Adipocyte (in vitro differentiated cells): Measurements from ENCODE around the gene DEUP1.
"Not testable (repeated sequence)": the region's sequence is repeated elsewhere in the genome, so short reads cannot be mapped to it uniquely, and the experiment has no call there.

Source experiments
- DNase-seq: peaks from one replicate; pipeline ENCODE4 v3.0.0-alpha.2; 2015; ENCODE audit warnings: low read depth
- H3K27me3 ChIP-seq: replicated peaks from 2 replicates; pipeline ENCODE4 v1.7.0; 2013; ENCODE audit warnings: mild to moderate bottlenecking, low read length, moderate library complexity; ENCODE audit not compliant: control insufficient read depth, insufficient read depth
- H3K36me3 ChIP-seq: 2 replicates; pipeline ENCODE4 v1.7.0; 2013; ENCODE audit warnings: low read length, mild to moderate bottlenecking, moderate library complexity; ENCODE audit not compliant: control insufficient read depth, insufficient read depth, severe bottlenecking
- H3K4me1 ChIP-seq: 2 replicates; pipeline ENCODE4 v1.7.0; 2013; ENCODE audit warnings: mild to moderate bottlenecking, low read length, moderate library complexity; ENCODE audit not compliant: control insufficient read depth, insufficient read depth
- H3K4me3 ChIP-seq: 2 replicates; pipeline ENCODE4 v1.7.0; 2013; ENCODE audit warnings: mild to moderate bottlenecking, low read length, moderate library complexity
- H3K9ac ChIP-seq: 2 replicates; pipeline ENCODE4 v1.7.0; 2013; ENCODE audit warnings: mild to moderate bottlenecking, low read length, moderate library complexity
- H3K9me3 ChIP-seq: 2 replicates; pipeline ENCODE4 v1.7.0; 2013; ENCODE audit warnings: mild to moderate bottlenecking, low read length, moderate library complexity; ENCODE audit not compliant: control insufficient read depth

Gene DEUP1

GRCh38 chr11:93432247-93432646 is 101.7 kb downstream of the DEUP1 start:
- H3K4me1 ChIP-seq: no peaks in the 10 kb centered on the region
- H3K27me3 ChIP-seq: no peaks in the 10 kb centered on the region
- no peak overlapping the region for H3K9ac ChIP-seq
- H3K9me3 ChIP-seq: no peaks in the 10 kb centered on the region
- no peaks in the 10 kb centered on the region for H3K36me3 ChIP-seq
- no peak for DNase-seq
- H3K4me3 ChIP-seq: no peak overlapping the region

DNA sequence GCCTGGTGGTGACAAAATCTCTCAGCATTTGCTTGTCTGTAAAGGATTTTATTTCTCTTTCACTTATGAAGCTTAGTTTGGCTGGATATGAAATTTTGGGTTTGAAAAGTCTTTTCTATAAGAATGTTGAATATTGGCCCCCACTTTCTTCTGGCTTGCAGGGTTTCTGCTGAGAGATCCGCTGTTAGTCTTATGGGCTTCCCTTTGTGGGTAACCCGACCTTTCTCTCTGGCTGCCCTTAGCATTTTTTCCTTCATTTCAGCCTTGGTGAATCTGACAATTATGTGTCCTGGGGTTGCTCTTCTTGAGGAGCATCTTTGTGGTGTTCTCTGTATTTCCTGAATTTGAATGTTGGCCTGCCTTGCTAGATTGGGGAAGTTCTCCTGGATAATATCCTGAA is 112.7 kb downstream of the DEUP1 start:
- H3K4me1 ChIP-seq, H3K36me3 ChIP-seq: not testable (repeated sequence)

GRCh38 chr11:93444617-93445073 is 114.1 kb downstream of the DEUP1 start:
- no peaks in the 10 kb centered on the region for H3K4me1 ChIP-seq
- H3K27me3 ChIP-seq: no peaks in the 10 kb centered on the region
- no peak overlapping the region for H3K4me3 ChIP-seq
- H3K36me3 ChIP-seq: no peaks in the 10 kb centered on the region
- DNase-seq: no peak
- no peaks in the 10 kb centered on the region for H3K9me3 ChIP-seq
- H3K9ac ChIP-seq: no peak overlapping the region

More for the DNA sequence above, 112.7 kb downstream of the DEUP1 start:
- DNase-seq, H3K9me3 ChIP-seq, H3K27me3 ChIP-seq, H3K4me3 ChIP-seq, H3K9ac ChIP-seq: not testable (repeated sequence)

GRCh38 chr11:93458286-93458685 is 127.7 kb downstream of the DEUP1 start:
- Histone ChIP-seq H3K9me3 (no peaks in the 10 kb centered on the region), H3K4me3 (no peak overlapping the region), H3K27me3 (no peaks in the 10 kb centered on the region), H3K36me3 (no peaks in the 10 kb centered on the region), H3K9ac (no peak overlapping the region), H3K4me1 (no peaks in the 10 kb centered on the region)
- DNase-seq: no peak

GRCh38 chr11:93463666-93464065 is 133.1 kb downstream of the DEUP1 start:
- not testable (repeated sequence) for DNase-seq, H3K9me3 ChIP-seq, H3K9ac ChIP-seq, H3K36me3 ChIP-seq, H3K4me1 ChIP-seq, H3K4me3 ChIP-seq, H3K27me3 ChIP-seq

DNA sequence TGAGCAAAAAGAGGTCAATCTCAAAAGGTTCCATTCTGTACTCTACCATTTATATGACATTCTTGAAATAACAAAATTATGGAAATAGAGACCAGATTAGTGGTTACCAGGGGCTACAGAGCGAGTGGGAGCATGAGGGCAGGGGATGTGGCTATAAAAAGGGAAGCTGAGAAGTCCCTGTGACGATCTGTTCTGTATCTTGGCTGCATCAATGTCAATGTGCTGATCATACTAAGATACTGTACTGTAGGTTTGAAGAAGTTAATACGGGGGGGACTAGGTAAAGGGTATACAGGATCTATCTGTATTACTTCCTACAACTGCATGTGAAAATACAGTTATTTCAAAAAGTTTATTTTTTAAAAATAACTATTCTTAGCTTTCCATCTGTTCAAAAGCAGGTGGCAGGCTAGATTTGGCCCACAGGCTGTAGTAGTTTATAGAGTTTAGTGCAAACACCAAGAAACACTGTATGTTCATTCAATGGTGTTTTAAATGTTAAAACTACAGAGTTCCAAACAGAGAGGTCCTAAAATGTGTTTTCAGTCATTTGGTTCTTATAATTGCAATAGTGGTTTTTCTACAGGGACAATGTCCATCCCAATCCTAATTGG is 134.5 kb downstream of the DEUP1 start:
- no peak for DNase-seq
- no peak overlapping the region for H3K4me3 ChIP-seq
- no peaks in the 10 kb centered on the region for H3K9me3 ChIP-seq
- no peak overlapping the region for H3K9ac ChIP-seq
- peaks cover 4% of the 10 kb centered on the region for H3K27me3 ChIP-seq
- H3K36me3 ChIP-seq: no peaks in the 10 kb centered on the region
- H3K4me1 ChIP-seq: no peaks in the 10 kb centered on the region

DNA sequence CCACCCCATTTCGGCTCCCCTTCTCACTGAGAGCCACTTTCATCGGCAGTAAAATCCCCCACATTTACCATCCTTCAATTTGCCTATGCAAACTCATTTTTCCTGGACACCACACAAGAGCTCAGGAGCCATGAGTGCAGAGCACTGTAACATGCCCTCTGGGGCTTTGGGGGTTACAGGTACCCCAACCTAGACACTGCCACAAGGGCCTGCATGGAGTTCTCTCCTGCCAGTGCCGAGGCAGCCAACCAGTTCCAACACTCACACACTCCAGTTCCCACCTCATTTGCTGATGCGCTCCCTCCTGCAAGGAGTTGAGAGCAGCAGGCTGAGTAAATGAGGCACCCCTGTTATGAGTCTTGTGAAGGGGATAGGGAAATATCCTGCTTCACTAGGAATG is 136.5 kb downstream of the DEUP1 start:
- peaks cover 4% of the 10 kb centered on the region for H3K27me3 ChIP-seq
- H3K36me3 ChIP-seq: no peaks in the 10 kb centered on the region
- H3K4me1 ChIP-seq: no peaks in the 10 kb centered on the region
- H3K9me3 ChIP-seq: no peaks in the 10 kb centered on the region
- H3K4me3 ChIP-seq: no peak overlapping the region
- H3K9ac ChIP-seq: no peak overlapping the region
- DNase-seq: no peak

DNA sequence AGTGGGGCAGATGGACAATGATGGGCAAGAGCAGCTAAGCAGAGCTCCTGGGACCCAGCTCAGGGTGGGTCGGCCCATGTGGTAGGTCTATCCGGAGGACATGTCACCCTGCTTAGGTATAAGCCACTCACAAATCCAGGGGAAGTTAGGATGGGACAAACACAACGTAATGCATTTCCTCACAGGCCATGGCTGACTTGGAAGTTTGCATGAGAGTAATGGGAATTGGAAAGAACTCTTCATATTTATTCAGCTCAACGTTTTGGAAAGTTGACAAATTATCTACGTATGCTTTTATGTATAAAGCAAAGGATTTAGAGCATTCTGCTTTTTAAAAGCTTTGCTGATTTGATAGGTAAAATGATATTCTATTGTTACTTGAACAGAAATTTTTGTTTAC is 137.7 kb downstream of the DEUP1 start:
- H3K27me3 ChIP-seq: peaks cover 4% of the 10 kb centered on the region

DNA sequence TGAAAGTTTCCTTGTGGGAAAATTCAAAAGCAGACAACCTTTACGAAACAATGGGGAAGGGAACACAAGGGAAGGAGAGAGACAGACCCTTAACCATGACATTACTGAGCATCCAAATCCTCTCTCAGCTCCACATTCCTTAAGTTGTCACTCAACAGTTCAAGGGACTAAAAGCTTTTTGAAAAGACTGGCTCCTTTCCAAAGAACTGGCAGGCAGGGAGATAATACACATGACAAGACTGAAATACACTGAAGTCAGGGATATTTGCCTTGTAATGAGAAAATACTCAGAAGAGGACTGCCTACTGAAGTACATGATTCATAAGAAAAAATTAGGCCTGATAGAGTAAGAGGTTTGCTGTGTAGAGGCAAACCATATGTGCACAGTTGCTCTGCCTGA is 143.6 kb downstream of the DEUP1 start:
- Histone ChIP-seq H3K36me3 (no peaks in the 10 kb centered on the region), H3K4me1 (no peaks in the 10 kb centered on the region), H3K9me3 (peaks cover 4% of the 10 kb centered on the region), H3K4me3 (no peak overlapping the region), H3K9ac (no peak overlapping the region), H3K27me3 (no peaks in the 10 kb centered on the region)
- no peak for DNase-seq

More for the DNA sequence above, 137.7 kb downstream of the DEUP1 start:
- Histone ChIP-seq H3K36me3 (no peaks in the 10 kb centered on the region), H3K9me3 (no peaks in the 10 kb centered on the region), H3K9ac (no peak overlapping the region), H3K4me3 (no peak overlapping the region), H3K4me1 (no peaks in the 10 kb centered on the region)
- DNase-seq: no peak

GRCh38 chr11:93476796-93477195 is 146.3 kb downstream of the DEUP1 start:
- H3K4me1 ChIP-seq: no peaks in the 10 kb centered on the region
- H3K9me3 ChIP-seq: peaks cover 4% of the 10 kb centered on the region
- H3K36me3 ChIP-seq: no peaks in the 10 kb centered on the region
- H3K4me3 ChIP-seq: no peak overlapping the region
- H3K9ac ChIP-seq: no peak overlapping the region
- DNase-seq: peak; percentile 72
- no peaks in the 10 kb centered on the region for H3K27me3 ChIP-seq

GRCh38 chr11:93477684-93478234 is 147.2 kb downstream of the DEUP1 start:
- no peak overlapping the region for H3K9ac ChIP-seq
- H3K27me3 ChIP-seq: no peaks in the 10 kb centered on the region
- no peak overlapping the region for H3K4me3 ChIP-seq
- no peaks in the 10 kb centered on the region for H3K36me3 ChIP-seq
- H3K9me3 ChIP-seq: peaks cover 4% of the 10 kb centered on the region
- H3K4me1 ChIP-seq: no peaks in the 10 kb centered on the region
- peak; percentile 45 for DNase-seq

DNA sequence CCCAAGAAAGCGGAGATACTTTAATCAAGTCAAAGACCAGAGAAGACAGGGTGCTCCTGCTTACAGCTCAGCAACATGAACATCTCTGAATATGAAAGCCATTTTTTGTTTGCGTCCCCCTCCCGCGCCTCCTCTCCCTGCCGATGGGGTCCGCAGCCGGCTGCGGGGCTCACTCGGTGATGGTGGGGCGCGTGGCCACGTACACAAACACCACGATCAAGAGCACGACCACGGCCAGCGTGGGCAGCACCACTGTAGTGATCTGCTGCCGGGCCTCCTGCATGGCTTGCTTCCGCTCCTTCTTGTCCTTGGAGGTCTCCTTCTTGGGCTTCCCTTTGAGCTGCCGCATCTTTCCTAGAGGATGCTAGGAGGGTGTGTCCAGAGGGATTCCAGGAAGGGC is 148.3 kb downstream of the DEUP1 start:
- no peak for DNase-seq

More for the DNA sequence above, 148.3 kb downstream of the DEUP1 start:
- Histone ChIP-seq H3K9ac (no peak overlapping the region), H3K4me1 (no peaks in the 10 kb centered on the region), H3K36me3 (no peaks in the 10 kb centered on the region), H3K9me3 (peaks cover 4% of the 10 kb centered on the region), H3K4me3 (no peak overlapping the region), H3K27me3 (no peaks in the 10 kb centered on the region)
